WERI-Rb-1 (cell line): ENCODE results near the gene MYO1G.

Experiments
- DNase-seq: peaks from one replicate; pipeline ENCODE4 v3.0.0-alpha.2; 2020
- H3K27ac ChIP-seq: fragments of 250-450 bp; sonication (Bioruptor Pico); 2 replicates; pipeline ENCODE4 v1.5.1; 2020; ENCODE audit warnings: mild to moderate bottlenecking, moderate library complexity
- H3K27me3 ChIP-seq: fragments of 250-450 bp; sonication (Bioruptor Pico); 2 replicates; pipeline ENCODE4 v1.5.1; 2021; ENCODE audit warnings: mild to moderate bottlenecking, low read depth, moderate library complexity; ENCODE audit not compliant: insufficient read depth, severe bottlenecking
- H3K36me3 ChIP-seq: fragments of 250-450 bp; sonication (Bioruptor Pico); 2 replicates; pipeline ENCODE4 v1.5.1; 2020; ENCODE audit warnings: mild to moderate bottlenecking, moderate library complexity
- H3K4me3 ChIP-seq: 2 replicates; pipeline ENCODE4 v1.5.1; 2011; ENCODE audit warnings: low read depth, mild to moderate bottlenecking, control low read depth, low read length
- H3K9me3 ChIP-seq: fragments of 250-450 bp; sonication (Bioruptor Pico); 2 replicates; pipeline ENCODE4 v1.5.1; 2021; ENCODE audit warnings: mild to moderate bottlenecking, moderate library complexity; ENCODE audit not compliant: severe bottlenecking
- TF ChIP-seq, protein P1 (sequence below): IDR thresholded peaks from 2 replicates; pipeline ENCODE4 v1.5.1; 2011; ENCODE audit warnings: low read depth, mild to moderate bottlenecking, control low read depth, inconsistent platforms, low read length

Gene MYO1G

GRCh38 chr7:45013465-45013967, 34.7 kb upstream of the MYO1G start:
- no peak overlapping the region for H3K27ac ChIP-seq
- peaks cover 4% of the 10 kb centered on the region for H3K36me3 ChIP-seq
- TF ChIP-seq, protein P1, sequence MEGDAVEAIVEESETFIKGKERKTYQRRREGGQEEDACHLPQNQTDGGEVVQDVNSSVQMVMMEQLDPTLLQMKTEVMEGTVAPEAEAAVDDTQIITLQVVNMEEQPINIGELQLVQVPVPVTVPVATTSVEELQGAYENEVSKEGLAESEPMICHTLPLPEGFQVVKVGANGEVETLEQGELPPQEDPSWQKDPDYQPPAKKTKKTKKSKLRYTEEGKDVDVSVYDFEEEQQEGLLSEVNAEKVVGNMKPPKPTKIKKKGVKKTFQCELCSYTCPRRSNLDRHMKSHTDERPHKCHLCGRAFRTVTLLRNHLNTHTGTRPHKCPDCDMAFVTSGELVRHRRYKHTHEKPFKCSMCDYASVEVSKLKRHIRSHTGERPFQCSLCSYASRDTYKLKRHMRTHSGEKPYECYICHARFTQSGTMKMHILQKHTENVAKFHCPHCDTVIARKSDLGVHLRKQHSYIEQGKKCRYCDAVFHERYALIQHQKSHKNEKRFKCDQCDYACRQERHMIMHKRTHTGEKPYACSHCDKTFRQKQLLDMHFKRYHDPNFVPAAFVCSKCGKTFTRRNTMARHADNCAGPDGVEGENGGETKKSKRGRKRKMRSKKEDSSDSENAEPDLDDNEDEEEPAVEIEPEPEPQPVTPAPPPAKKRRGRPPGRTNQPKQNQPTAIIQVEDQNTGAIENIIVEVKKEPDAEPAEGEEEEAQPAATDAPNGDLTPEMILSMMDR = no peak
- H3K27me3 ChIP-seq = no peaks in the 10 kb centered on the region
- DNase-seq = no peak
- no peak overlapping the region for H3K4me3 ChIP-seq
- no peaks in the 10 kb centered on the region for H3K9me3 ChIP-seq

- no peaks in the 10 kb centered on the region for H3K27me3 ChIP-seq
- TF ChIP-seq, protein P1 = no peak
- no peak for DNase-seq
- H3K9me3 ChIP-seq = no peaks in the 10 kb centered on the region
- no peak overlapping the region for H3K27ac ChIP-seq
- peaks cover under 1% of the 10 kb centered on the region; the same call in 1 of the 2 replicates for H3K36me3 ChIP-seq
- no peak overlapping the region for H3K4me3 ChIP-seq
Measured at GRCh38 chr7:45007571-45008328, 28.9 kb upstream of the MYO1G start.

DNA sequence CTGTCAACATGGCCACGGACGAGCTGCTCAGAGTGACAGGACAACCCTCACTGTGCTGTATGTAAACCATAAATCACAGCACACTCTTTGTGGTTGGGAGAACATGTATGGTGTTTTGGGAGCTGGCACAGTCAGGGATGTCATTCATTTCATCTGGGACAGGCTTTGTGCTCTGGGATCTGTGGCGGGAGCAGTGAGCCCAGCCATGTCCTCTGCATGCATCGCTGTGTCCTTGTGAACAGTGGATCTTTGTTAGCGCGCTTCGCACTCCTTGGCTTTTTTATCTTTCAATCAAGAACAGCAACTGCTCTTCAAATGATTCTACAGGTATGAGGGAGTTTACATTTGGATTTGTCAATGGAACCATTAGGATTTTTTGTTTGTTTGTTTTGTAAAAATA, 28.3 kb upstream of the MYO1G start:
- Histone ChIP-seq H3K27me3 (no peaks in the 10 kb centered on the region), H3K27ac (no peak overlapping the region), H3K36me3 (peaks cover 6% of the 10 kb centered on the region), H3K9me3 (no peaks in the 10 kb centered on the region), H3K4me3 (no peak overlapping the region)
- DNase-seq = no peak
- TF ChIP-seq, protein P1 = no peak

DNA sequence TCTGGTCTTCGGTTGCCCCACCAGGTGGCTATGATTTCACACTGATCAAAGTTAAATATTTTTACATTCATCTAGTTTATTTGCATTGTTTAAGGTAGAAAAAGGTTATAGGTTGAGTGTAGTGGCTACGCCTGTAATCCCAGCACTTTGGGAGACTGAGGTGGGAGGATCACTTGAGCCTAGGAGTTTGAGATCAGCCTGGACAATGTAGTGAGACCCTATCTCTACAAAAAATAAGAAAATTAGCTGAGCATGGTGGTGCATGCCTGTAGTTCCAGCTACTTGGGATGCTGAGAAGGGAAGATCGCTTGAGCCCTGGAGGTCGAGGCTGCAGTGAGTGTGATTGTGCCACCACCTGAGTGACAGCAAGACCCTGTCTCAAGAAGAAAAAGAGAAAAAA, 25.0 kb upstream of the MYO1G start:
- Histone ChIP-seq H3K9me3 (no peaks in the 10 kb centered on the region), H3K36me3 (peaks cover 8% of the 10 kb centered on the region), H3K27me3 (no peaks in the 10 kb centered on the region), H3K27ac (no peak overlapping the region), H3K4me3 (no peak overlapping the region)
- DNase-seq = no peak
- TF ChIP-seq, protein P1 = no peak

DNA sequence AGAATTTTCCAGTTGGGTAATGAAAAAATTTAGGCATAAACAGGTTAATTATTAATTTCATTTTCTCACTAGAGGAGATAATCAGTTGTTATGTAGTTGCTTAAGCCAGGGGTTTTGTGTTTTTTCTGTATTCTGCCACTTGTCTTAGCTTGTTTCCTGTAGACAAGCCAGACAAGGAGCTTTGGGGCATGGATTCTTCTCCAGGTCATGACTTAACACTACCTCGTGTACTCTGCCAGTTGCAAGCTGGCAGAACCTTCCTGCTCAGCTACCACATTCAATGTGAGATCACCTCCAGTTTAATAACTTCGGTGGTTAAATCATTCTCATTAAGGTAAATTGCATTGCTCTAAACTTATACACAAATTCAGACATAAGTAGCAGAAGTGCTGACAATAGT, 23.0 kb upstream of the MYO1G start:
- no peak overlapping the region for H3K4me3 ChIP-seq

More for the DNA sequence above, 23.0 kb upstream of the MYO1G start:
- Histone ChIP-seq H3K27ac (no peak overlapping the region), H3K9me3 (no peaks in the 10 kb centered on the region), H3K36me3 (peaks cover 8% of the 10 kb centered on the region), H3K27me3 (no peaks in the 10 kb centered on the region)
- no peak for DNase-seq
- TF ChIP-seq, protein P1 = no peak
